NAMALWA (cell line): ENCODE measurements around the gene ADGRL2.

Experiments used
- DNase-seq: peaks from one replicate; pipeline ENCODE4 v3.0.0-alpha.2; 2015; ENCODE audit warnings: low spot score

ADGRL2 gene

GRCh38 chr1:81806432-81806770 lies 5.7 kb downstream of the ADGRL2 start:
- no peak for DNase-seq

GRCh38 chr1:81808760-81809159 lies 8.0 kb downstream of the ADGRL2 start:
- peak; percentile 13 for DNase-seq

GRCh38 chr1:81809808-81810207 lies 9.1 kb downstream of the ADGRL2 start:
- DNase-seq = no peak

- peak; percentile 15 for DNase-seq
These were observed 11.1 kb downstream of the ADGRL2 start for GRCh38 chr1:81811757-81812371.

- DNase-seq = no peak
These were observed 12.0 kb downstream of the ADGRL2 start for GRCh38 chr1:81812712-81813111.

- no peak for DNase-seq
These were observed 13.0 kb downstream of the ADGRL2 start for GRCh38 chr1:81813691-81814090.

GRCh38 chr1:81819613-81820012 lies 18.9 kb downstream of the ADGRL2 start:
- no peak for DNase-seq

GRCh38 chr1:81820765-81821164 lies 20.0 kb downstream of the ADGRL2 start:
- no peak for DNase-seq

- no peak for DNase-seq
These were observed 22.3 kb downstream of the ADGRL2 start for GRCh38 chr1:81823082-81823481.

GRCh38 chr1:81824759-81825158 lies 24.0 kb downstream of the ADGRL2 start:
- DNase-seq = no peak

- DNase-seq = no peak
These were observed 27.2 kb downstream of the ADGRL2 start for GRCh38 chr1:81827942-81828341.

GRCh38 chr1:81832573-81832972 lies 31.8 kb downstream of the ADGRL2 start:
- no peak for DNase-seq

GRCh38 chr1:81833722-81834121 lies 33.0 kb downstream of the ADGRL2 start:
- no peak for DNase-seq

- DNase-seq = no peak
These were observed 33.5 kb downstream of the ADGRL2 start for GRCh38 chr1:81834268-81834667.

GRCh38 chr1:81834921-81835698 lies 34.4 kb downstream of the ADGRL2 start:
- DNase-seq = no peak

GRCh38 chr1:81836007-81836626 lies 35.4 kb downstream of the ADGRL2 start:
- DNase-seq = no peak

GRCh38 chr1:81838600-81839218 lies 38.0 kb downstream of the ADGRL2 start:
- no peak for DNase-seq

GRCh38 chr1:81840805-81841204 lies 40.1 kb downstream of the ADGRL2 start:
- DNase-seq = no peak

- no peak for DNase-seq
These were observed 41.1 kb downstream of the ADGRL2 start for GRCh38 chr1:81841795-81842194.

GRCh38 chr1:81844477-81844876 lies 43.7 kb downstream of the ADGRL2 start:
- DNase-seq = no peak

GRCh38 chr1:81846630-81847029 lies 45.9 kb downstream of the ADGRL2 start:
- DNase-seq = no peak

GRCh38 chr1:81847063-81847462 lies 46.3 kb downstream of the ADGRL2 start:
- DNase-seq = no peak
